Fibroblast of lung (primary cell): ENCODE measurements around the gene SWT1.

Experiments
- CTCF ChIP-seq, 2 donors: IDR thresholded peaks in 1 of 2; conservative IDR thresholded peaks in 1 of 2; 1 replicate in 1 of 2; 2 replicates in 1 of 2; pipeline ENCODE4 v1.5.1; 2011 to 2012; ENCODE audit warnings: low read length in 2 of 2, control low read depth in 1 of 2, inconsistent platforms in 1 of 2, low read depth in 1 of 2, mild to moderate bottlenecking in 1 of 2
- EZH2 ChIP-seq: IDR thresholded peaks from 2 replicates; pipeline ENCODE4 v1.5.1; 2012; ENCODE audit warnings: low read length, control low read depth, mild to moderate bottlenecking; ENCODE audit errors: missing control alignments

DNA sequence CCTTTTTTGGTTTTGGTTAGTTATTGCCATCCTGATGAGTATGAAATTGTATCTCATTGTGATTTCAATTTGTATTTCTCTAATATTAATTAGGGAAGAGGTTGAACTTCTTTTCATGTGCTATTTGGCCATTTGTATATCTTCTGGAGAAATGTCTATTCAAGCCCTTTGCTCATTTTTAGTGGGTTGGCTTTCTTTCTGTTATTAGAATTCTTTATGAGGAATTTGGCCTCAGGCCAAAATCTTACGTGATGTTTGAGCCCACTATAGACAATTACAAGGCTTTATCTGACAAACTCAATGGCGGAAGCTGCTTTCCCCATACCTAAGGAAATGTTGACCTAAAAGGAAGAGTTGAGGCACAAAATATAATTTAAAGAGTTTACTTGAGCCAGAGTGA, 127.1 kb downstream of the SWT1 start:
- no peak for TF ChIP-seq CTCF (conservative IDR thresholded peaks at IDR 0.05 in 1 of 2, IDR thresholded peaks at IDR 0.05 in 1 of 2; ENCODE audit: low read depth in 1 of 2, low read length in 2 of 2)
- no peak for TF ChIP-seq EZH2
